GM12865 (cell line): ENCODE results near the gene CYB5R3.
A peak's percentile ranks its signal among the peaks of the same experiment; 100 is the strongest.
"Not testable (repeated sequence)": the region's sequence is repeated elsewhere in the genome, so short reads cannot be mapped to it uniquely, and the experiment has no call there.

Source experiments
- DNase-seq: peaks from one replicate; pipeline ENCODE4 v3.0.0; 2010; ENCODE audit warnings: low read depth
- H3K4me3 ChIP-seq: 2 replicates; pipeline ENCODE4 v1.5.1; 2011; ENCODE audit warnings: mild to moderate bottlenecking, low read depth, low read length, control low read depth
- CTCF ChIP-seq: IDR thresholded peaks from 2 replicates; pipeline ENCODE4 v1.5.1; 2011; ENCODE audit warnings: low read length, control low read depth, low read depth, inconsistent platforms; ENCODE audit not compliant: insufficient read depth; ENCODE audit errors: missing control alignments

CYB5R3 gene

GRCh38 chr22:42673898-42674401 lies 24.8 kb upstream of the CYB5R3 start:
- TF ChIP-seq CTCF: no peak
- no peak for DNase-seq
- H3K4me3 ChIP-seq: no peak overlapping the region

GRCh38 chr22:42673071-42673470 lies 23.9 kb upstream of the CYB5R3 start:
- H3K4me3 ChIP-seq, DNase-seq: not testable (repeated sequence)

GRCh38 chr22:42670921-42671709 lies 21.9 kb upstream of the CYB5R3 start:
- DNase-seq: peak; percentile 70
- H3K4me3 ChIP-seq: no peak overlapping the region
- TF ChIP-seq CTCF: no peak

- H3K4me3 ChIP-seq: no peak overlapping the region
- no peak for TF ChIP-seq CTCF
- no peak for DNase-seq
Observed at GRCh38 chr22:42670046-42670445, 20.9 kb upstream of the CYB5R3 start.

GRCh38 chr22:42666393-42666792 lies 17.2 kb upstream of the CYB5R3 start:
- H3K4me3 ChIP-seq, DNase-seq: not testable (repeated sequence)

- peak; percentile 86 for DNase-seq
- H3K4me3 ChIP-seq: no peak overlapping the region
- no peak for TF ChIP-seq CTCF
Observed at GRCh38 chr22:42664976-42665831, 16.0 kb upstream of the CYB5R3 start.

GRCh38 chr22:42661985-42662831 lies 13.0 kb upstream of the CYB5R3 start:
- H3K4me3 ChIP-seq: peak overlapping the region; percentile 79
- DNase-seq: peak; percentile 86
- peak; percentile 87 for TF ChIP-seq CTCF
